Esophagus muscularis mucosa (tissue), 4 donors: ENCODE results near the gene NPIPA7.
"Not testable (repeated sequence)": the region's sequence is repeated elsewhere in the genome, so short reads cannot be mapped to it uniquely, and the experiment has no call there.

ENCODE experiments used
- CTCF ChIP-seq, 3 experiments: fragments of 200-600 bp in 2 of 3; fragments of 450-650 bp in 1 of 3; sonication (generic) in 2 of 3; IDR thresholded peaks; one replicate each; pipeline ENCODE4 v1.5.1; 2017 to 2019; ENCODE audit warnings: antibody characterized with exemption in 3 of 3, mild to moderate bottlenecking in 2 of 3, moderate library complexity in 1 of 3
- EP300 ChIP-seq: sonication (generic); formaldehyde crosslinking; IDR thresholded peaks from one replicate; pipeline ENCODE4 v1.6.1; 2017; ENCODE audit warnings: antibody characterized with exemption
- POLR2A ChIP-seq: fragments of 450-650 bp; IDR thresholded peaks from one replicate; pipeline ENCODE4 v1.6.1; 2017; ENCODE audit warnings: antibody characterized with exemption, moderate library complexity, mild to moderate bottlenecking, low read depth
- POLR2AphosphoS5 ChIP-seq, 2 donors: sonication (generic); formaldehyde crosslinking; IDR thresholded peaks; one replicate each; pipeline ENCODE4 v1.6.1; 2017; ENCODE audit warnings: antibody characterized with exemption in 2 of 2

GRCh38 chr16:16417071-16417470 lies 38.1 kb downstream of the NPIPA7 start:
- not testable (repeated sequence) for TF ChIP-seq POLR2A; CTCF (IDR thresholded peaks at IDR 0.05); POLR2AphosphoS5 (IDR thresholded peaks at IDR 0.05); EP300
